ENCODE results near the gene PRRT4.

GRCh38 chr7:128395748-128396147 is 34.3 kb upstream of the PRRT4 start:
- TF ChIP-seq POLR2A (IDR thresholded peaks at IDR 0.05; ENCODE audit: low read depth, low read length) (no peak), TAF1 (IDR thresholded peaks at IDR 0.05; ENCODE audit: borderline replicate concordance, low read depth, low read length) (no peak)
